Measurements from ENCODE around the gene BPIFB3. TPM values are rescaled to one million over a fixed set of nuclear protein-coding genes. Genes with fewer than 3 reads are reported as not detected.

BPIFB3 gene
- polyA plus RNA-seq, 1 experiment: not detected

DNA sequence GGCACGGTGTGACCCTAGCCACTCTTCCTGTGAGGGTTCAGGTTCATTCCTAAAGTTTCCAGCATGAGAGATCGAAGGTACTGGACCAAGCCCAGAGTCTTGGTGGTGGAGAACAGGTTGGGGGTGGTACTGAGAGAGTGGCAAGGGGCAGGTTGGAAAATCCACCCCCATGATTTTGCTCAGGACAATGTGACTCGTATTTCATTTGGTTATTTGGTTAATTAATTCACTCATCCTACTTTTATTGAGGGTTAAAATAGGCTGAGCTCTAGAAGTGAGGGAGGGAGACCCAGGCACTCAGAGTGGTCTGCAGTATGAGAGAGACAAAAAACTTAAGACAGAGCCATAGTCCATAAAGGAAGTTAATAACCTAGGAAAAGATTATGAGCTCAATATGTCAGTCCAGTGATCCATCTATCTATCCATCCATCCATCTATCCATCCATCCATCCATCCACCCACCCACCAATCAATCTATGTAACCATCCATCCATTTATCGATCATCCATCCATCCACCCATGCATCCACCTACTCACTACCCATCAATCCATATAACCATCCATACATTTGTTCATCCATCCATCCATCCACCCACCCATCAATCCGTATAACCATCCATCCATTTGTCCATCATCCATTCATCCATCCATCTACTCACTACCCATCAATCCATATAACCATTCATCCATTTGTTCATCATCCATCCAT is 28.9 kb upstream of the BPIFB3 start:
- POLR2A ChIA-PET: no interaction called here
- no peak overlapping the region for H3K4me3 ChIP-seq (ENCODE audit: low read depth, low read length)

DNA sequence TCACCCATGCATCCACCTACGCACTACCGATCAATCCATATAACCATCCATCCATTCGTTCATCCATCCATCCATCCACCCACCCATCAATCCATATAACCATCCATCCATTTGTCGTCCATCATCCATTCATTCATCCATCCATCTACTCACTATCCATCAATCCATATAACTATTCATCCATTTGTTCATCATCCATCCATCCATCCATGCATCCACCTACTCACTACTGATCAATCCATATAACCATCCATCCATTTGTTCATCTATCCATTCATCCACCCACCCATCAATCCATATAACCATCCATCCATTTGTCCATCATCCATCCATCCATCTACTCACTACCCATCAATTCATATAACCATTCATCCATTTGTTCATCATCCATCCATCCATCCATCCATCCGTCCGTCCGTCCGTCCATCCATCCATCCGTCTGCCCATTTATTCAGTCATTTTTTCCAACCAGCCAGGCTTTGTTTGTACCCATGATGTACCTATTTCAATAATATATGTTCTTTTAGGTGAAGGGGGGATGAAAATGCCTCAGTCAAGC is 28.3 kb upstream of the BPIFB3 start:
- no peak for DNase-seq (ENCODE audit: low read depth, low spot score)
- ChIA-PET CTCF (no interaction called here), POLR2A (no interaction called here)
- peaks cover 3% of the 10 kb centered on the region for H3K27me3 ChIP-seq (ENCODE audit: control insufficient read depth, insufficient read depth, low read length)
- no peak overlapping the region for H3K27ac ChIP-seq (ENCODE audit: low read depth, low read length)
- TF ChIP-seq, protein P1, sequence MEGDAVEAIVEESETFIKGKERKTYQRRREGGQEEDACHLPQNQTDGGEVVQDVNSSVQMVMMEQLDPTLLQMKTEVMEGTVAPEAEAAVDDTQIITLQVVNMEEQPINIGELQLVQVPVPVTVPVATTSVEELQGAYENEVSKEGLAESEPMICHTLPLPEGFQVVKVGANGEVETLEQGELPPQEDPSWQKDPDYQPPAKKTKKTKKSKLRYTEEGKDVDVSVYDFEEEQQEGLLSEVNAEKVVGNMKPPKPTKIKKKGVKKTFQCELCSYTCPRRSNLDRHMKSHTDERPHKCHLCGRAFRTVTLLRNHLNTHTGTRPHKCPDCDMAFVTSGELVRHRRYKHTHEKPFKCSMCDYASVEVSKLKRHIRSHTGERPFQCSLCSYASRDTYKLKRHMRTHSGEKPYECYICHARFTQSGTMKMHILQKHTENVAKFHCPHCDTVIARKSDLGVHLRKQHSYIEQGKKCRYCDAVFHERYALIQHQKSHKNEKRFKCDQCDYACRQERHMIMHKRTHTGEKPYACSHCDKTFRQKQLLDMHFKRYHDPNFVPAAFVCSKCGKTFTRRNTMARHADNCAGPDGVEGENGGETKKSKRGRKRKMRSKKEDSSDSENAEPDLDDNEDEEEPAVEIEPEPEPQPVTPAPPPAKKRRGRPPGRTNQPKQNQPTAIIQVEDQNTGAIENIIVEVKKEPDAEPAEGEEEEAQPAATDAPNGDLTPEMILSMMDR (IDR thresholded peaks at IDR 0.05; ENCODE audit: low read depth, low read length): no peak
- H3K4me3 ChIP-seq (ENCODE audit: low read depth, low read length): no peak overlapping the region
- H3K9me3 ChIP-seq (ENCODE audit: control insufficient read depth, insufficient read depth, low read length): no peaks in the 10 kb centered on the region; the same call in 1 of the 2 replicates

More for the DNA sequence above, 28.9 kb upstream of the BPIFB3 start:
- DNase-seq (ENCODE audit: low read depth, low spot score): no peak
- Histone ChIP-seq H3K9me3 (ENCODE audit: control insufficient read depth, insufficient read depth, low read length) (no peaks in the 10 kb centered on the region; the same call in 1 of the 2 replicates), H3K27ac (ENCODE audit: low read depth, low read length) (no peak overlapping the region), H3K27me3 (ENCODE audit: control insufficient read depth, insufficient read depth, low read length) (peaks cover 3% of the 10 kb centered on the region)
- CTCF ChIA-PET: no interaction called here
- TF ChIP-seq, protein P1 (IDR thresholded peaks at IDR 0.05; ENCODE audit: low read depth, low read length): no peak

DNA sequence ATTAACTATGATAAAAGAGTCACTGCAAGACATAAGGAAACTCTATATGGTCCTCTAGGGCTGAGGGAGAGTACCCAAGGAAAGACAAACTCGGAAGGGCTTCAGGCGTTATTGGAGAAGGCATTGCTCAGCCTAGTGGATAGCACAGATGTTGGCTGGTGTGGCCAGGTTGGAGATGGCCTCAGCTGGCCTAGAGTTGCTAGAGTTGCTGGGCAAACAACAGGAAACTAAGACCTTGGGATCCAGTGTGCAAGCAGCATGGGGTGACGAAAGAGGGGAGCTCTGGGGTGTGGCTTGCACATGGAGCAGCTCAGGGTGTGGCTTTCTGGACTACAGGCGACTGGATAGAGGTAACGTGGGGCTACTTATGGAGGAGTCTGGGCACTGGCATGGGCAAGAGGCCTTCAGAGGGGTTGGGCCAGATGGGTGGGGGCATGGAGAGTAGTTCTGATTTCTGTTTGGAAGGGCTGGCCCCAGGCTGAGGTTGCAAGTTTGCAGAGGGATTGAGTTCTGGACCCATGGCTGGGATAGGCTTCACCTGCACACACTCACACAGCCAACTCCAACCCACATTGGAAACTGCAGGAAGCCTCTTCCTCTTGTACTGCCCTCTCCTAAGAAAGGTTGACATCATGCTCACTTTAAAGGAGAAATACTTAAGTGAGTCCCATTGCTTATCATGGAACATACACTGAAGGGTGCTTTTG is 27.5 kb upstream of the BPIFB3 start:
- CTCF ChIA-PET: no interaction called here
- no peak for DNase-seq (ENCODE audit: low read depth, low spot score)
- H3K4me3 ChIP-seq (ENCODE audit: low read depth, low read length): no peak overlapping the region
- TF ChIP-seq, protein P1 (IDR thresholded peaks at IDR 0.05; ENCODE audit: low read depth, low read length): no peak
- POLR2A ChIA-PET: no interaction called here
- H3K27me3 ChIP-seq (ENCODE audit: control insufficient read depth, insufficient read depth, low read length): peaks cover 3% of the 10 kb centered on the region
- no peak overlapping the region for H3K27ac ChIP-seq (ENCODE audit: low read depth, low read length)
- H3K9me3 ChIP-seq (ENCODE audit: control insufficient read depth, insufficient read depth, low read length): no peaks in the 10 kb centered on the region; the same call in 1 of the 2 replicates

DNA sequence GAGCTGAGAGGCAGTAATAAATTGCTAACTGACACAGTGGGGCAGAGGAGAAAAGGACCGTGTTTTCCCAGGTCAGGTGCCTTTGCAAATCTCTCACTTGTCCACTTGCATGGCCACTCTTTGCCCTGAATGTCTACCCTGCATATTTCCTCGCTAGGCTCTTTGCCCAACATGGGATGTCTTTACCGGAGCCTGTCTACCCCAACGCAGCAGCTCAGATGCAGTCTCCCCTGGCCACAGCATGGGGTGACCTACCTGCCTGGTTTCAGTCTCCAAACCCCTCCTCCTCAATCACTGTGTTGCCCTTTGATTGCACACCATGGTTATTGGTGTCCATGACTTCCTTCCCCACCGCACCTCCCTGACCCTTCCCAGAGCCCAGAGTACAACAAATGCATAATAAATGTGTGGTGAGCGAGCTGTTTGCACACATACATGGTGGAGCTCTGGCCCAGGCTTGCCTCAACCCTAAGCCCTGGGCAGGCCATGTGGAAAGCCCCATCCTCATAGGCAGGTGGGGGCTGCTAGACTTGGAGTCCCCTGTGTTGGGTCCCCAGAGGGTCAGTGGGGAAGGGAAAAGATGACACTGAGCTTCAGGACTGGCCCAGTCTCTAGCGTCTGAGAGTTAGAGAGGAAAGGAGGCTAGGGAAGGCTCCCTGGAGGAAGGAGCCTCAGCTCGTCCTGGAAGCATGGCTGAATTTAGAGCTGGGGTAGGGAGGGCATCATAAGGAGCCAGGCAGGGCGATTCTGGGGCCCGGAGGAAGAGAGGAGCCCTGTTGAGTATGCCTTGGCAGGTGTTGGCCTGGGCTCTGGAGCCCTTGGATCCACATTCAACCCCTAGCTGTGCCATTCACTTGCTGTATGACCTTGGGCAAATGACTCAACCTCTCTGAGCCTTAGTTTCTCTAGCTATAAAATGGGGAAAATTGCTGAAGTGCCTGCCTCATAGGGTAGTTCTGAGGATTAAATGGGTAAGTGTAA is 26.6 kb upstream of the BPIFB3 start:
- TF ChIP-seq, protein P1 (IDR thresholded peaks at IDR 0.05; ENCODE audit: low read depth, low read length): no peak
- Histone ChIP-seq H3K4me3 (ENCODE audit: low read depth, low read length) (no peak overlapping the region), H3K27me3 (ENCODE audit: control insufficient read depth, insufficient read depth, low read length) (peaks cover 3% of the 10 kb centered on the region), H3K27ac (ENCODE audit: low read depth, low read length) (no peak overlapping the region), H3K9me3 (ENCODE audit: control insufficient read depth, insufficient read depth, low read length) (no peaks in the 10 kb centered on the region; the same call in 1 of the 2 replicates)
- ChIA-PET CTCF (no interaction called here), POLR2A (no interaction called here)
- no peak for DNase-seq (ENCODE audit: low read depth, low spot score)

Measured in AG04450 (cell line).